ENCODE measurements around the gene WEE2.

DNA sequence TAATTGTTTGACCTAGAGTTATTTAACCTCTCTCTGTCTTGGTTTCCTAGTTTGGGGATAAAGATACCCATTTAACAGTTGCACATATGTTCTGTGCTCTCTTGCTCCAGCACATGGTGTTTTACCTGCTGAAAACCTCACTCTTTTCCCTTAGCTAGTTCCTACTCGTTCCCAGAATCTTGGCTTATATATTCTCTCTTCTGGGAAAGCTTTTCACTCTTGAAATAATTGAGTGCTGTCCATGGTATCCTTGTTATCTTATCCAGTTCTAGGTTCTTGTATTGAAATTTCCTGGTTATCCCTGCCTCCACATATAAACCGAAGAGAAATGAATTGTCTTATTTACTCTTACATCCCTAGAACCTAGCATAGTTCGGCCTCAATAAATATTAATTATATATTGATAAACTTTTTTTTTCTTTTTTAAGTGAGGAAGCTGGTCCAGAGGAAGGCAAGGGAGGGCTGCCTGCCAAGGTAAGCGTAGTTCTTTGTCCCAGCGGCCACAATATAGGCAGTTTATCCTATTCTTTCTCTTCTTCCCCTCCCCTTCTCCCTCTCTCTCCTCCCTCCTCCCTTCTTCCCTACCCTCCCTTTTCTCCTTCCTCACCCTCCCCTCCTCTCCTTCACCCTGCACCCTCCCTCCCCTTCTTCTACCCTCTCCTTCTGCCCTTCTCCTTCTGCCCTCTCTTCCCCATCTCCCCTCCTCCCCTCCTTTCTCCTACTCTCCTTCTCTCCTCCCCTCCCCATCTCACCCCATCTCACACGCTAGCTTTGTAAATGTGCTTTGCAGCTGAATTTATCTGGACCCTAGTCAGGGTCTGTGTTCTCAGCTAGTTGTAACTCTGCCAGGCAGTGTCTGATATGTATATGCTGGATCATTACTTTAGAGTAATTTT is 7.9 kb downstream of the WEE2 start:
- TF ChIP-seq, protein P1, sequence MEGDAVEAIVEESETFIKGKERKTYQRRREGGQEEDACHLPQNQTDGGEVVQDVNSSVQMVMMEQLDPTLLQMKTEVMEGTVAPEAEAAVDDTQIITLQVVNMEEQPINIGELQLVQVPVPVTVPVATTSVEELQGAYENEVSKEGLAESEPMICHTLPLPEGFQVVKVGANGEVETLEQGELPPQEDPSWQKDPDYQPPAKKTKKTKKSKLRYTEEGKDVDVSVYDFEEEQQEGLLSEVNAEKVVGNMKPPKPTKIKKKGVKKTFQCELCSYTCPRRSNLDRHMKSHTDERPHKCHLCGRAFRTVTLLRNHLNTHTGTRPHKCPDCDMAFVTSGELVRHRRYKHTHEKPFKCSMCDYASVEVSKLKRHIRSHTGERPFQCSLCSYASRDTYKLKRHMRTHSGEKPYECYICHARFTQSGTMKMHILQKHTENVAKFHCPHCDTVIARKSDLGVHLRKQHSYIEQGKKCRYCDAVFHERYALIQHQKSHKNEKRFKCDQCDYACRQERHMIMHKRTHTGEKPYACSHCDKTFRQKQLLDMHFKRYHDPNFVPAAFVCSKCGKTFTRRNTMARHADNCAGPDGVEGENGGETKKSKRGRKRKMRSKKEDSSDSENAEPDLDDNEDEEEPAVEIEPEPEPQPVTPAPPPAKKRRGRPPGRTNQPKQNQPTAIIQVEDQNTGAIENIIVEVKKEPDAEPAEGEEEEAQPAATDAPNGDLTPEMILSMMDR (IDR thresholded peaks at IDR 0.05): no peak
- TF ChIP-seq POLR2A (IDR thresholded peaks at IDR 0.05): no peak
